RWPE2 (cell line): ENCODE measurements around the gene LENG1.

ENCODE experiments used
- ATAC-seq: fragments of 200-7000 bp; cut with Tn5 transposase; 3 replicates; pipeline ENCODE4 v1.9.1; 2021; ENCODE audit warnings: low read depth
- DNase-seq: peaks from one replicate; pipeline ENCODE4 v3.0.0-alpha.2; 2020; ENCODE audit warnings: low spot score
- H3K27ac ChIP-seq: fragments of 450-650 bp; 2 replicates; pipeline ENCODE4 v1.5.1; 2017; ENCODE audit warnings: mild to moderate bottlenecking; ENCODE audit not compliant: poor library complexity, severe bottlenecking
- H3K27me3 ChIP-seq: fragments of 250-450 bp; sonication (Bioruptor Pico); 2 replicates; pipeline ENCODE4 v1.5.1; 2021; ENCODE audit warnings: mild to moderate bottlenecking, moderate library complexity; ENCODE audit not compliant: insufficient read depth, poor library complexity, severe bottlenecking
- H3K36me3 ChIP-seq: fragments of 250-450 bp; sonication (Bioruptor Pico); 2 replicates; pipeline ENCODE4 v1.5.1; 2020; ENCODE audit warnings: low read depth, mild to moderate bottlenecking, moderate library complexity
- H3K4me1 ChIP-seq: fragments of 250-450 bp; sonication (Bioruptor Pico); 2 replicates; pipeline ENCODE4 v1.5.1; 2021; ENCODE audit warnings: mild to moderate bottlenecking, moderate library complexity; ENCODE audit not compliant: insufficient read depth, poor library complexity, severe bottlenecking
- H3K4me3 ChIP-seq: fragments of 250-450 bp; sonication (Bioruptor Pico); 2 replicates; pipeline ENCODE4 v1.5.1; 2021; ENCODE audit warnings: mild to moderate bottlenecking, moderate library complexity; ENCODE audit not compliant: severe bottlenecking
- H3K9me3 ChIP-seq: fragments of 250-450 bp; sonication (Bioruptor Pico); 2 replicates; pipeline ENCODE4 v1.5.1; 2021; ENCODE audit warnings: mild to moderate bottlenecking, moderate library complexity; ENCODE audit not compliant: severe bottlenecking
- CTCF ChIP-seq: fragments of 450-650 bp; IDR thresholded peaks from one replicate; pipeline ENCODE4 v1.5.1; 2017; ENCODE audit warnings: mild to moderate bottlenecking, moderate library complexity; ENCODE audit not compliant: poor library complexity, severe bottlenecking

Gene LENG1

DNA sequence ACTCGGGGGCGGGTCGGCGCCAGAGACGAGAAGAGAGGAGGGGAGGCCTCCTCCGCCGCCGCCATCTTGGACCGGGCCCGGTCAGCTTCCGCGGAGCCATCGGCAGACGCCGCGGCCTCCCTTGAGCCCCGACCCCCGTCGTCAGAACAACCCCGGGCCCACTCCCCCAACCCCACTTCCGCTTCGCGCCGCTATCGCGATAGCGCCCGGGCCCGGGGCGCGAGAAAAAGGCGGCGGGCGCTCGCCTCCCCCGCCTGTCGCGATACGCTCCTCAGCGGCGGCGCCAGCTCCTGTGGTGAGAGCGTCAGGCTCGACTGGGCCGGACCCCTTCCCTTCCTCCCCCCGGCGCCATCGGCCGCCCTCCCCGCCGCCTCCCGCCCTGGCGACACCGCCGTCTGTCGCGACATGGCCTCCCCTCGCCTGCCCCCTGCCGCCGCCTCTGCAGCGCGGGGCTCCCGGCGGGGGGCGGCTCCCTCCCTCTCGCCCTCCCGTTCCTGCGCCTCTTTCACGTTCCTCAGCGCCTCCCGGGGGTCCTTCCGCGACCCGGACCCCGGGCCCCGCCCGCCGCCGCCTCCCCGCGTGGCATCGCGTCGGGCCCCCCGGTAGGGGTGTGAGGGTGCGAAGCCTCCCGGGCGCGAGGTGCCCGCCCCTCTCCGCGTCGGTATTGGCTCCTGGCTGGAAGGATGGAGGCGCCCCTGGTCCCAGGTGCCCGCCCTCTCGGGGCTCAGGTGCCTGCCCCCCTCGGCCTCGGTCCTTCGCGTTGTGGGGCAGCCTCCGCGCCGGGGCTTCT is 21.6 kb downstream of the LENG1 start, which contains the start of gene CNOT3:
TSS of gene CNOT3 (plus strand) at position 64 of the 790 bp plus-strand sequence. CDS start 5,217 bp downstream, outside the sequence.
- Histone ChIP-seq H3K9me3 (no peaks in the 10 kb centered on the region), H3K36me3 (peaks cover 40% of the 10 kb centered on the region), H3K4me3 (peak within 1 kb of the TSS; percentile 78), H3K4me1 (peaks cover 3% of the 10 kb centered on the region), H3K27ac (peak within 1 kb of the TSS; percentile 75), H3K27me3 (no peaks in the 10 kb centered on the region)
- peak; percentile 21 for TF ChIP-seq CTCF
- no peak for DNase-seq
- ATAC-seq = no peak

- H3K27me3 ChIP-seq = no peaks in the 10 kb centered on the region
- H3K4me3 ChIP-seq = peak overlapping the region; percentile 78
- H3K27ac ChIP-seq = peak overlapping the region; percentile 75
- no peaks in the 10 kb centered on the region for H3K9me3 ChIP-seq
- peaks cover 3% of the 10 kb centered on the region for H3K4me1 ChIP-seq
- no peak for TF ChIP-seq CTCF
- ATAC-seq = peak; percentile 84
- DNase-seq = peak; percentile 100
- H3K36me3 ChIP-seq = peaks cover 32% of the 10 kb centered on the region
These were observed 22.4 kb downstream of the LENG1 start for GRCh38 chr19:54136864-54137698.

GRCh38 chr19:54136086-54136863 is 23.2 kb downstream of the LENG1 start:
- peaks cover 3% of the 10 kb centered on the region for H3K4me1 ChIP-seq
- H3K27me3 ChIP-seq = no peaks in the 10 kb centered on the region
- no peak for TF ChIP-seq CTCF
- H3K36me3 ChIP-seq = peaks cover 24% of the 10 kb centered on the region
- ATAC-seq = no peak; the same call in 2 of the 3 replicates
- peak overlapping the region; percentile 40 for H3K4me3 ChIP-seq
- H3K27ac ChIP-seq = peak overlapping the region; percentile 38
- DNase-seq = no peak
- H3K9me3 ChIP-seq = no peaks in the 10 kb centered on the region

DNA sequence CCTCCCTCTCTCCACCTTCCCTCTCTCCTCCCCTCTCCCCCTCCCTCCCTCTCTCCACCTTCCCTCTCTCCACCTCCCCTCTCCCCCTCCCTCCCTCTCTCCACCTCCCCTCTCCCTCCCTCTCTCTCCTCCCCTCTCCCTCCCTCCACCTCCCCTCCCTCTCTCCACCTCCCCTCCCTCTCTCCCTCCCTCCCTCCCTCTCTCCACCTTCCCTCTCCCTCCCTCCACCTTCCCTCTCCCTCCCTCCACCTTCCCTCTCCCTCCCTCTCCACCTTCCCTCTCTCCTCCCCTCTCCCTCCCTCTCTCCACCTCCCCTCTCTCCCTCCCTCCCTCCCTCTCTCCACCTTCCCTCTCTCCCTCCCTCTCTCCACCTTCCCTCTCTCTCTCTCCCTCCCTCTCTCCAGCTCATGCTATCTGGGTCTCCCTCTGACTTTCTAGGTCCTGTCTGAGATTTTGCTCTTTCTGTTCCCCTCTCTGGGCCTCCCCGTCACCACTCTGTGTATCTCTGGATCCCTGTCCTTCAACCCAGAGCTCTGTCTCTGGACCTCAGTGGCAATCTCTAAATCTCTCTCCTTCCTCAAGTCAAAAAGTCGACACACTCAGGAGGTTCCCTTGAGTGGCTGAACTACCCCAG is 25.4 kb downstream of the LENG1 start:
- Histone ChIP-seq H3K9me3 (no peaks in the 10 kb centered on the region), H3K4me3 (no peak overlapping the region), H3K4me1 (peaks cover 3% of the 10 kb centered on the region), H3K27me3 (no peaks in the 10 kb centered on the region), H3K36me3 (peaks cover 4% of the 10 kb centered on the region), H3K27ac (peak overlapping the region; percentile 42)
- ATAC-seq (no peak), DNase-seq (no peak)
- no peak for TF ChIP-seq CTCF
